ENCODE data around the gene TGFA.

TGFA gene

DNA sequence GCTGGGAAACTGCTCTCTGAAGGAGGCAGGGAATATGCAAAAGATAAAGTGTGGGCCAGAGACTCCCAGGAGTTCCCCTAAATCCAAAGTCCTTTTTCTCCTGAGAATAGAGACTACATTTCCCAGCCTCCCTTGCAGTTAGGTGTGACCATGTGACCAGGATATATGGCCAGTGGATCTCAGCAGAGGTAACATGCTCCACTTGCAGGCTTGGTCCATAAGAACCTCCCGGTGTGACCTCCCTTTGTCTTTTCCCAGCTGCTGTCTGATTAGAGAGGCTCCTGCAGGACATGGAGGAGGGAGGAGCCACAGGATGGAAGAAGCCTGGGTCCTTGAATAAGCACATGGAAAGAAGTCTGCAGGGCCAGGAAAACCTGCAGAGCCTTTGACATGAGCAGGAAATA is 76.2 kb downstream of the TGFA start:
- no peak overlapping the region for H3K9ac ChIP-seq (ENCODE audit: low read length)
- H3K79me2 ChIP-seq (ENCODE audit: insufficient read depth, low read length): no peaks in the 10 kb centered on the region
- no peaks in the 10 kb centered on the region for H4K20me1 ChIP-seq (ENCODE audit: insufficient read depth, low read length)
- no peak for TF ChIP-seq EZH2 (IDR thresholded peaks at IDR 0.05; ENCODE audit: borderline replicate concordance, low read length)
- TF ChIP-seq, protein P1, sequence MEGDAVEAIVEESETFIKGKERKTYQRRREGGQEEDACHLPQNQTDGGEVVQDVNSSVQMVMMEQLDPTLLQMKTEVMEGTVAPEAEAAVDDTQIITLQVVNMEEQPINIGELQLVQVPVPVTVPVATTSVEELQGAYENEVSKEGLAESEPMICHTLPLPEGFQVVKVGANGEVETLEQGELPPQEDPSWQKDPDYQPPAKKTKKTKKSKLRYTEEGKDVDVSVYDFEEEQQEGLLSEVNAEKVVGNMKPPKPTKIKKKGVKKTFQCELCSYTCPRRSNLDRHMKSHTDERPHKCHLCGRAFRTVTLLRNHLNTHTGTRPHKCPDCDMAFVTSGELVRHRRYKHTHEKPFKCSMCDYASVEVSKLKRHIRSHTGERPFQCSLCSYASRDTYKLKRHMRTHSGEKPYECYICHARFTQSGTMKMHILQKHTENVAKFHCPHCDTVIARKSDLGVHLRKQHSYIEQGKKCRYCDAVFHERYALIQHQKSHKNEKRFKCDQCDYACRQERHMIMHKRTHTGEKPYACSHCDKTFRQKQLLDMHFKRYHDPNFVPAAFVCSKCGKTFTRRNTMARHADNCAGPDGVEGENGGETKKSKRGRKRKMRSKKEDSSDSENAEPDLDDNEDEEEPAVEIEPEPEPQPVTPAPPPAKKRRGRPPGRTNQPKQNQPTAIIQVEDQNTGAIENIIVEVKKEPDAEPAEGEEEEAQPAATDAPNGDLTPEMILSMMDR (IDR thresholded peaks at IDR 0.05; ENCODE audit: low read length): no peak
- no peak overlapping the region for H2AFZ ChIP-seq (ENCODE audit: low read length)
- no peak overlapping the region for H3K4me3 ChIP-seq (ENCODE audit: low read depth, low read length, poor library complexity, severe bottlenecking)
- no peaks in the 10 kb centered on the region for H3F3A ChIP-seq (ENCODE audit: insufficient read depth, low read length)
- no peaks in the 10 kb centered on the region for H3K4me1 ChIP-seq (ENCODE audit: insufficient read depth, low read length, severe bottlenecking)
- no peaks in the 10 kb centered on the region for H3K36me3 ChIP-seq (ENCODE audit: insufficient read depth, low read length)
- no peak overlapping the region for H3K4me2 ChIP-seq (ENCODE audit: low read length)
- peaks cover 3% of the 10 kb centered on the region; the same call in 1 of the 2 replicates for H3K27me3 ChIP-seq (ENCODE audit: insufficient read depth, low read length)
- no peaks in the 10 kb centered on the region for H3K9me2 ChIP-seq (ENCODE audit: low read depth, low read length)
- no peak overlapping the region for H3K27ac ChIP-seq (ENCODE audit: low read depth, low read length, poor library complexity, severe bottlenecking)
- no peaks in the 10 kb centered on the region for H3K9me3 ChIP-seq (ENCODE audit: low read length)

DNA sequence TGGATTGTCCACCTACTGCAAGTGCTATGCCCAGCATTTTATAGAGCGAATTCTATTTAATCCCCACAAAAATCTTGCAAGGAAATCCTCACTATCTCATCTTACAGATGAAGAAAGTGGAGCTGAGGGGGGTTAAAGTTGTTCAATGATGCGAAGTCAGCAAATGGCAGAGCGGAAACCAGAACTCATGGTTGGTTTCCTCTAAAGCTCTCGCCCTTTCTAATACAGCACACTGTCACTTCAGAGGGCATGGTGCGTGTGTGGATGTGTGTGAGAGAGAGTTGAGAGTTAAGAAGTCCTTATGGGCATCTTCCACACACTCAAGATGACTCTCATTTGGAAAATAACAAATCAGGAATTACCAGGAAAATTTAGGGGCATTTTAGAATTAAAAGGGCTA is 78.4 kb downstream of the TGFA start:
- H3K79me2 ChIP-seq (ENCODE audit: insufficient read depth, low read length): no peaks in the 10 kb centered on the region
- H3K27ac ChIP-seq (ENCODE audit: low read depth, low read length, poor library complexity, severe bottlenecking): no peak overlapping the region
- no peaks in the 10 kb centered on the region for H3K9me2 ChIP-seq (ENCODE audit: low read depth, low read length)
- H3K4me2 ChIP-seq (ENCODE audit: low read length): no peak overlapping the region
- peaks cover 3% of the 10 kb centered on the region; the same call in 1 of the 2 replicates for H3K27me3 ChIP-seq (ENCODE audit: insufficient read depth, low read length)
- H2AFZ ChIP-seq (ENCODE audit: low read length): no peak overlapping the region
- H3F3A ChIP-seq (ENCODE audit: insufficient read depth, low read length): no peaks in the 10 kb centered on the region
- H3K4me3 ChIP-seq (ENCODE audit: low read depth, low read length, poor library complexity, severe bottlenecking): no peak overlapping the region
- no peak overlapping the region for H3K9ac ChIP-seq (ENCODE audit: low read length)
- H4K20me1 ChIP-seq (ENCODE audit: insufficient read depth, low read length): no peaks in the 10 kb centered on the region
- no peaks in the 10 kb centered on the region for H3K36me3 ChIP-seq (ENCODE audit: insufficient read depth, low read length)
- no peaks in the 10 kb centered on the region for H3K4me1 ChIP-seq (ENCODE audit: insufficient read depth, low read length, severe bottlenecking)
- no peaks in the 10 kb centered on the region for H3K9me3 ChIP-seq (ENCODE audit: low read length)
- TF ChIP-seq EZH2 (IDR thresholded peaks at IDR 0.05; ENCODE audit: borderline replicate concordance, low read length): no peak
- TF ChIP-seq, protein P1 (IDR thresholded peaks at IDR 0.05; ENCODE audit: low read length): no peak

DNA sequence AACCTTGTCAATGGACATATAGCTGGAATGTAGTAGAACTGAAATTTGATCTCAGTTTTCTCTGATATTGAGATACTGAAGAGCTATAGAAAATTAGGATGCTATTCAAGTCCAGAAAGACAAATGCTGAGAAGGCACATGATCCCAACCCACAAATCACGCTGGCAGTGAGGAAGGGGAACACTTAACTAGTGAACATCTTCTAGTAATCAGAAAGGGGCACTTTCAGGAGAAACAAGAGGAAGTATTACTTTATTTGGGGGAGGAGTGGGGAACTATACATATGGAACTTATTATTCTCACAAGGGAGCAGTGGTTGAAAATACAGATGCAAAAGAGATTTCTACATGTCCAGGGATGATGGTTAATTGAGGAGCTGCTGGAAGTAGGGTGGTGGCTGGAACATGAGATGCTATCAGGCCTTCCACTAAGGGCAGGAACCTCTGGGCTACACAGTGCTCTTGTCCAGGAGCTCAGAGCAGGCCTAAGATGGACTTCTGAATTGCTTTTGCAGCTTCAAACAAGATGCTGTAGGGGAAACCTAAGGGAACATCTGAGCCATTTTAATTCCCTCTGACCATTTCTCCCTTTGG is 79.3 kb downstream of the TGFA start:
- Histone ChIP-seq H3K4me1 (ENCODE audit: insufficient read depth, low read length, severe bottlenecking) (no peaks in the 10 kb centered on the region), H3K9ac (ENCODE audit: low read length) (no peak overlapping the region), H3K27me3 (ENCODE audit: insufficient read depth, low read length) (peaks cover 3% of the 10 kb centered on the region; the same call in 1 of the 2 replicates), H3K36me3 (ENCODE audit: insufficient read depth, low read length) (no peaks in the 10 kb centered on the region), H3K9me2 (ENCODE audit: low read depth, low read length) (no peaks in the 10 kb centered on the region), H4K20me1 (ENCODE audit: insufficient read depth, low read length) (no peaks in the 10 kb centered on the region), H3K27ac (ENCODE audit: low read depth, low read length, poor library complexity, severe bottlenecking) (no peak overlapping the region), H3K4me3 (ENCODE audit: low read depth, low read length, poor library complexity, severe bottlenecking) (no peak overlapping the region), H3F3A (ENCODE audit: insufficient read depth, low read length) (no peaks in the 10 kb centered on the region), H3K4me2 (ENCODE audit: low read length) (no peak overlapping the region), H2AFZ (ENCODE audit: low read length) (no peak overlapping the region), H3K9me3 (ENCODE audit: low read length) (no peaks in the 10 kb centered on the region), H3K79me2 (ENCODE audit: insufficient read depth, low read length) (no peaks in the 10 kb centered on the region)
- TF ChIP-seq, protein P1 (IDR thresholded peaks at IDR 0.05; ENCODE audit: low read length): no peak
- TF ChIP-seq EZH2 (IDR thresholded peaks at IDR 0.05; ENCODE audit: borderline replicate concordance, low read length): no peak

Data from OCI-LY1 (cell line).